ENCODE results near the gene ADAMTSL4.

ADAMTSL4 gene

GRCh38 chr1:150548632-150549495 lies at the start of gene ADAMTSL4:
Gene ADAMTSL4, plus strand, starts transcription at chr1:150549408. Its CDS starts 2,881 bp downstream, at chr1:150552289.
- peak; percentile 81 for DNase-seq (ENCODE audit: low spot score)

GRCh38 chr1:150505431-150505830 lies 43.8 kb upstream of the ADAMTSL4 start:
- no peak for DNase-seq (ENCODE audit: low spot score)

- DNase-seq (ENCODE audit: low spot score) = no peak
Measured at GRCh38 chr1:150507912-150508864, 41.0 kb upstream of the ADAMTSL4 start, which contains the start of gene ECM1. Gene ECM1, plus strand, starts transcription at chr1:150508109. Its CDS starts 101 bp downstream, at chr1:150508210.

- DNase-seq (ENCODE audit: low spot score) = no peak
Measured at GRCh38 chr1:150508982-150509381, 40.2 kb upstream of the ADAMTSL4 start.

DNA sequence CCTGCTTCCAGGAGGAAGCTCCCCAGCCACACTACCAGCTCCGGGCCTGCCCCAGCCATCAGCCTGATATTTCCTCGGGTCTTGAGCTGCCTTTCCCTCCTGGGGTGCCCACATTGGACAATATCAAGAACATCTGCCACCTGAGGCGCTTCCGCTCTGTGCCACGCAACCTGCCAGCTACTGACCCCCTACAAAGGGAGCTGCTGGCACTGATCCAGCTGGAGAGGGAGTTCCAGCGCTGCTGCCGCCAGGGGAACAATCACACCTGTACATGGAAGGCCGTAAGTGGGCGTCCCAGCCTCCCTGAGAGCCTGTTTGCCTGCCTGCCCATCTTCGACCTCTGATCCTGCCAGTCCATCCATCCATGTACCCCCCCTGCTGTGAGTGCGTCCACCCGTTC lies 37.7 kb upstream of the ADAMTSL4 start:
- no peak for DNase-seq (ENCODE audit: low spot score)

DNA sequence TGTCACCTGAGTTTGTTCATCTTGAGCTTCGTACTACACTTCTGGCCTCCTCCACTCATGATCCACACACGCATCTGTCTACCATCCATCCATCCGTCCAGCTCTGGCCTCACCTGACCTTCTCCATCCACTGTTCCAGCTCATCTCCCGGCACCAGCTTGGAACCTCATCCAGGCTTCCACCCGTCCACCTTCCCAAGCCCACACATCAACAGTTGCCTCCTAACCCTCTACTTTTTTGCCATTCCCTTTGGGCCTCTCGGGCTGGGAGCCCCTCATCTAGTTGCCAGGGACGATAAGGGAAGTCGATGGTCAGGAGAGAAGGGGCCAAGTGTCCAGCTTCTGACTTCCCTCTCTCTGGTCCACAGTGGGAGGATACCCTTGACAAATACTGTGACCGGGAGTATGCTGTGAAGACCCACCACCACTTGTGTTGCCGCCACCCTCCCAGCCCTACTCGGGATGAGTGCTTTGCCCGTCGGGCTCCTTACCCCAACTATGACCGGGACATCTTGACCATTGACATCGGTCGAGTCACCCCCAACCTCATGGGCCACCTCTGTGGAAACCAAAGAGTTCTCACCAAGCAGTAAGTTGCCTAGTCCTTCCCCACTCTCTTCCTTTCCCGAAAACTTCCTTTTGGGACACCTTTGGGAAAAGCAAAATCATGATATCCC lies 37.1 kb upstream of the ADAMTSL4 start:
- DNase-seq (ENCODE audit: low spot score) = no peak

- DNase-seq (ENCODE audit: low spot score) = no peak
Measured at GRCh38 chr1:150512846-150513245, 36.4 kb upstream of the ADAMTSL4 start.

DNA sequence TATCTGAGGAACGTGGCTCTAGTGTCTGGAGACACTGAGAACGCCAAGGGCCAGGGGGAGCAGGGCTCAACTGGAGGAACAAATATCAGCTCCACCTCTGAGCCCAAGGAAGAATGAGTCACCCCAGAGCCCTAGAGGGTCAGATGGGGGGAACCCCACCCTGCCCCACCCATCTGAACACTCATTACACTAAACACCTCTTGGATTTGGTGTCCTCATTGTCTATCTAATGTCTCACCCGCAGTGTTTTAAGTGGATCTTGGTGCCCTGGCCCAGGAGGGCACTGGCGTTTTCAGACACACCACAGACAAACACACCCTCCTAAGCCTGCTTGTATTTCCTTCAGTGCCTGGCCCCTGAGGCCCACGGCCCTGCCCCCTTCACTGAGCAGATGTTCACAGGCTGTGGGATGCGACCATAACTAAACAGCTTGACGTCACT lies 35.8 kb upstream of the ADAMTSL4 start:
- DNase-seq (ENCODE audit: low spot score) = no peak

DNA sequence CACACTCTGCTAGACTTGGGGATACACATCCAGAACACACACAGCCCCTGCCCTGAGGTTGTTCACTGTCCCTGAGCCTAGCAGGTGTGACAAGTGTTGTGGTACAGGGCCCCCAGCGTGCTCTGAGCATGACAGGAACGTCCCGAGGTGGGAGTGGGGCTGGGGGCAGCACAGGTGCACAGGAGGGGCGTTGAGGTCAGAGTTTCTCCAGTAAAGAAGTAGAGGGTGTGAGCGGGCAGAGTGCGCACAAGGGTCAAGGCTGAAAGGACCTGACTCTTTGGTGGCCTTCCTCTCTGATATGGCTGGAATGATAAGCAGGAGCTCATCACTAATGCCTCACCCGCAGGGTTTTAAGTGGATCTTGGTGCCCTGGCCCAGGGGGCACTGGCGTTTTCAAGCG lies 34.9 kb upstream of the ADAMTSL4 start:
- no peak for DNase-seq (ENCODE audit: low spot score)

GRCh38 chr1:150514913-150515327 lies 34.3 kb upstream of the ADAMTSL4 start:
- DNase-seq (ENCODE audit: low spot score) = no peak

- DNase-seq (ENCODE audit: low spot score) = peak; percentile 100
Measured at GRCh38 chr1:150515328-150516049, 33.7 kb upstream of the ADAMTSL4 start, which contains the start of gene FALEC. Gene FALEC, plus strand, starts transcription at chr1:150515752.

DNA sequence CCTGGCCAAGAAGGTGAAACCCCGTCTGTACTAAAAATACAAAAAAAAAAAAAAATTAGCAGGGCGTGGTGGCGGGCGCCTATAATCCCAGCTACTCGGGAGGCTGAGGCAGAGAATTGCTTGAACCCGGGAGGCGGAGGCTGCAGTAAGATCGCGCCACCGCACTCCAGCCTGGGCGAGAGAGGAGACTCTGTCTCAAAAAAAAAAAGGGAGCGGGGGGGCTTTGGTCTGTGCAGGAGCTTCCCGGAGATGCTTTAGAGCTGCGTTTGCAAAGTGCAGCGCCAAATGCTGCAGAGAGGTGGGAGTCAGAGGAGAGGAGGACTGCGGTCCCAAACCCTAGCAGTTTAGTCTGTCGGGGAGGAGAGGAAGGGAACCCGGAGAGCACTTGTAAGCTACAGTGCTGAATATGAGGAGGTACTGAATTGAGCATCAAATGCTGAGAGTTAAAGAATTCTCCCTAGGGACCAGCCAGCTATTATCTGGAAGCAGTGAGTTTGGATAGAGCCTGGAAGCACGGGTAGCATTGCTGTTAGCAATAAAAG lies 33.1 kb upstream of the ADAMTSL4 start:
- no peak for DNase-seq (ENCODE audit: low spot score)

GRCh38 chr1:150516616-150517015 lies 32.6 kb upstream of the ADAMTSL4 start:
- DNase-seq (ENCODE audit: low spot score) = no peak

- DNase-seq (ENCODE audit: low spot score) = no peak
Measured at GRCh38 chr1:150521196-150521968, 27.8 kb upstream of the ADAMTSL4 start.

DNA sequence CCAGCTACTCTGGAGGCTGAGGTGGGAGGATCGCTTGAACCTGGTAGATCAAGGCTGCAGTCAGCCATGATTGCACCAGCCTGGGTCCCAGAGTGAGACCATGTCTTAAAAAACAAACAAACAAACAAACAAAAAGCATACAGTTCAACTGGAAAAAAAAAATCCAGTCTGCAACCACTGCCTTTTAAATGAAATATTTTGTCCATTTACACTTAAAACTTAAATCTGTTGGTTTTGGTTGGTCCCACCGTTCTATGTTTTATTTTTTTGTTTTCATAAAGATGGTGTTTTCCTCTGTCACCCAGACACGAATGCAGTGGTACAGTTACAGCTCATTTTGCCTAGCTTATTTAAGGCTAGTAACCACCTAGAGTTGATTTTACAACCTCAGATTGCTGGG lies 23.9 kb upstream of the ADAMTSL4 start:
- no peak for DNase-seq (ENCODE audit: low spot score)

DNA sequence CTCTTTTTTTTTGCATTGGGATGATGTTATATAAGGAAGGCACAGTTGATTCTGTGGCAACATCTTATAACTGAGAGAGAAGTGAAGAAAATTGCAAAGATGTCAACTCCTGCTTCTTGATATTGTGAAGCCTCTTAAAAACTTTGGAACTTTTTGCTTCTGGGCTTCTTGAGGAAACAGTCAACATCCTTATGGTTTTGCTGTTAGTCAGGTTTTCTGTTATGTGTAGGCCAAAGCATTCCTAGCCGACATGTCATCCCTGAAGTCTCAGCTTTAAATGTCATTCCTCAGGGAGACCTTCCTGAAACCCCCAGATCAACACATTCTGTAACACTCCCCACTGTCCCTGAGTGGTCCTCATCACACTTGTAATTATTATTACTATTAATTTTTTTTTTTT lies 21.0 kb upstream of the ADAMTSL4 start:
- DNase-seq (ENCODE audit: low spot score) = no peak

DNA sequence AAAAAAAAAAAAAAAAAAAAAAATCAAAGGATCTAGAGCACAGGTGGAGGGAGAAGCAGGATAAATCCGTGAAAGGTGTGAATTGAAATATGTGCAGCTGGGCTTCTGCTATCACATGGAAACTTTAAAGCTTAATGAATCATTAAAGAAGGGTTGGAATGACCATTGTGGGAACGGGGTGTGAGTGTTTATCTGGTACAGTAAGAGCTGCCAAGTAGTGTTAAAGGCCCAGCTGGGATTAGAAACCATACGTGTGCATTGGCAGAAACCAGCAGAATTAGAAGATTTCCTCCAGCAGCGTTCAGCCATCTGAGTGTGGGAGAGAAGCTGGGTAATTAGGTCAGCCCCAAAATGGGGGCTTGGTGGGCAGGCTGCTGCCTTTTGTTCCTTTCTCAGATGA lies 20.2 kb upstream of the ADAMTSL4 start:
- no peak for DNase-seq (ENCODE audit: low spot score)

- no peak for DNase-seq (ENCODE audit: low spot score)
Measured at GRCh38 chr1:150530491-150531159, 18.6 kb upstream of the ADAMTSL4 start.

DNA sequence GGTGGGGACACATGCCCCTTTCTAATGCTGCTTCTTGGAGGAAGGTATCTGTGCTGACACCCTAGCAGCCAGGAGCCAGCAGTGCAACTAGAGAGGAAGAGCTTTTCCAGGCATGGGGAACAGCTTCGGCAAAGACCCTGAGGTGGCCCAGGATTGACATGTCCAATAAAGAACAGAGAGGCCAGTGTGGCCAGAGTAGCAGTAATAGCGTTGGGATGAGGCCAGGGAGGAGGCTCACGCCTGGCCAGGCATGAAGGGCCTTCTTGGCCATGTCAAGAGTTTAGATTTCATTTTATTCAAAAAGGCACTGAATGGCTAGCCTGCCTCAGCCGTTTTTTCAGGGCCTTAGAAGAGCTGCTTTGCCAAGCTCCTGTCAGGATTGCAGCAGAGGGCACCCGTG lies 16.3 kb upstream of the ADAMTSL4 start:
- no peak for DNase-seq (ENCODE audit: low spot score)

DNA sequence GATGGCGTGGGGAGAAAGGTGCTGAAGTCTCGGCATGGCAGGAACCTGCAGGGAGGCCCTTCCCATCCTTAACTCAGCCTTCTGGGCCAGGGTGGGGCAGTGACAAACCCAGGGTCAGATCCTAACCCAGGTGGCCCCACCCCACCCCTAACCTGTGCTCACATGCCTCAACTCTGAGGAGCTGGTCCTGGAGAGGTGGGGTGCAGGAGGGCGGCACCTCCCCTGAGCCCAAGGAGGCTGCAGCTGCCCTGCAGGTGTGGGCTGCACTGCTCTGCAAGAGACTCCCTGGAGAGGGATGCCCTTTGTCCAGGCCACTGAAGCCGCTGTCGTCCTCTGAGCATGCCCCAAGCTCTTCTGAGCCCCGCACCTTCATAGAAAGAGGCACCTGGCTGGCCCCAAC lies 15.2 kb upstream of the ADAMTSL4 start:
- DNase-seq (ENCODE audit: low spot score) = no peak
